GM12874 (cell line): Measurements from ENCODE around the gene MYZAP.

Source experiments
- TF ChIP-seq, protein P1 (sequence below): IDR thresholded peaks from 2 replicates; pipeline ENCODE4 v1.5.1; 2011; ENCODE audit warnings: low read depth, mild to moderate bottlenecking, control low read depth, low read length, moderate library complexity; ENCODE audit not compliant: insufficient read depth

The MYZAP gene

DNA sequence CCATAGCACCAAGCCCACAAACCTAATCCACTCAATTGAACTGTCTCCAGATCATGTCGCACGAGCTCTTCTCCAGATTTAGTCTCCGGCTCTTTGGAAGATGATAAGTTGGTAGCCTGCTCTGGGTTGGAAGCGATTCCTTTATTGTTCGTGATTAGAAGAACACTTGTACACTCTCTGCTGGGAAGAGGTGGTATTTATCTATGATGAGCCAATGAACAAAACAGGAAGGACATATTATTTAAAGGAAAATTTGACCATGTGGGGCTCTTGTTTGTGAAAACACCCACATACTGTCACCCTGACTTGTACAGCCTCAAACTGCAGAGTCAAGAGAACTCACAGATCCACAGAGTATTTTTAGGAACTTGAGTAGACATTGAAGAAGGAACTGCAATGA, 54.4 kb downstream of the MYZAP start:
- TF ChIP-seq, protein P1, sequence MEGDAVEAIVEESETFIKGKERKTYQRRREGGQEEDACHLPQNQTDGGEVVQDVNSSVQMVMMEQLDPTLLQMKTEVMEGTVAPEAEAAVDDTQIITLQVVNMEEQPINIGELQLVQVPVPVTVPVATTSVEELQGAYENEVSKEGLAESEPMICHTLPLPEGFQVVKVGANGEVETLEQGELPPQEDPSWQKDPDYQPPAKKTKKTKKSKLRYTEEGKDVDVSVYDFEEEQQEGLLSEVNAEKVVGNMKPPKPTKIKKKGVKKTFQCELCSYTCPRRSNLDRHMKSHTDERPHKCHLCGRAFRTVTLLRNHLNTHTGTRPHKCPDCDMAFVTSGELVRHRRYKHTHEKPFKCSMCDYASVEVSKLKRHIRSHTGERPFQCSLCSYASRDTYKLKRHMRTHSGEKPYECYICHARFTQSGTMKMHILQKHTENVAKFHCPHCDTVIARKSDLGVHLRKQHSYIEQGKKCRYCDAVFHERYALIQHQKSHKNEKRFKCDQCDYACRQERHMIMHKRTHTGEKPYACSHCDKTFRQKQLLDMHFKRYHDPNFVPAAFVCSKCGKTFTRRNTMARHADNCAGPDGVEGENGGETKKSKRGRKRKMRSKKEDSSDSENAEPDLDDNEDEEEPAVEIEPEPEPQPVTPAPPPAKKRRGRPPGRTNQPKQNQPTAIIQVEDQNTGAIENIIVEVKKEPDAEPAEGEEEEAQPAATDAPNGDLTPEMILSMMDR: no peak

DNA sequence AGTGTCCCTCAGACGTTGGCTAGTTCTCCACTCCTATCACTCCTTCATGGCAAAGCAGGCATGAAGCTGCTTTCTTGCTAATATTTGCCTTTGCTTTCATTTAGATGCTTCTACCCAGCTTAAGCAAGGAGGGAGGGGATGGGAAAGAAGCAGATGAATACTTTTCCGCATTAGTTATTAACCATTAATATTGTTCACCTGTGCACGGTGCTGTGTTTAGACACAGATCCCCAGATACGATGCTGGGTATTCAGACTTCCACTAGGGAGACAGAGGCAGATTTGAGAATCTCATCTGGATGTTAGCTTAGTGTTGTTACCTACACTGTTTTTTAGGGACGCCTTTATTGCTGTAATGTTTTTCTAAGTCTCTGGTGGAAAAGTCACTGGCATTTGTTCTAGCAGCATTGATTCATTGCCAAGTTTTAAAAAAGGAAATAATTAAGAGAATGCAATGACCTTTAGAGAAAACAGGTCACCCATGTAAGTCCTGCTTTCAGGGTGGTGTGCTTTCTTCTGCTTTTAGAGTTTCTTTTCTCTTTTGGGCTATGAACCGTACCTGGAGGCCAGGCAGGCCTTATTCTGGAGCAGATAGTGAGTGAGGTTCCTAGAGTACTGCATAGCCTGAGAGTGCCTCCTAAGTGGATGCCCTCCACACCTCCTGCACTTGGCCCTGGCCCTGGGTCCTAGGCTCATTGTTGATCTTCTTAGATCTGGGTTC, 55.5 kb downstream of the MYZAP start:
- TF ChIP-seq, protein P1: no peak

DNA sequence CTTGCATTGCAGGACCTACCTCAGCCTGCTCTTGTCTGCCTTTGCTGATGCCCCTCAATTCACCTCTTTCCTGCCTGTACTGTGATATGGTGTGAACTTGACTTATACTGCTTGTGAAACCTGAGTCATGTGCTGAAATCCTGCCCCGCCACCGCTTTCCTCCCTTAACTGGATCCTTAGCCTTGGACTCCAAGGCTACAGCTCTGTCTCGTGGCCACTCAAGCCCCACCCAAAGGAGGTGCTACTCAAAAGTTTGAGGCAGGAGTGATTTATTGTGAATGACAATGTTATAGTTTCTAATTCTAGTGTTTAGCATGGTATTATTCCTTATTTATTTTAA, 56.1 kb downstream of the MYZAP start:
- TF ChIP-seq, protein P1: no peak

DNA sequence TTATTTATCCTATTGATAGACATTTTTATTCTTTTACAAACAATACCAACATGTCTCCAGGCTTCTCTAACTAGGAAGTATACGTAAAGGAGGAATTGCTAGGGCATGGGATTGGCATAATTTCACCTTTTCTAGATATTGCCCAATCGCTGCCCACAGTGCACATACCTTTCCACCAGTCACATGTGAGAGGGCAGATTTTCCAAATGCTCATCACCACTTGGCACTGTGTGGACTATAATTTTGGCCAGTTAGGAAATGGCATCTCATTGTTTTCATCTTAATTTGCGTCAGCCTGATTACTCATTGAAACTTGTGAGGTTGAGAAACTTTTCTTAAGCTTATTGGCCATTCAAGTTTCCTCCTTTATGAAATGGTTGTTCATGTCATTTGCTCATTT, 57.4 kb downstream of the MYZAP start:
- TF ChIP-seq, protein P1: no peak

DNA sequence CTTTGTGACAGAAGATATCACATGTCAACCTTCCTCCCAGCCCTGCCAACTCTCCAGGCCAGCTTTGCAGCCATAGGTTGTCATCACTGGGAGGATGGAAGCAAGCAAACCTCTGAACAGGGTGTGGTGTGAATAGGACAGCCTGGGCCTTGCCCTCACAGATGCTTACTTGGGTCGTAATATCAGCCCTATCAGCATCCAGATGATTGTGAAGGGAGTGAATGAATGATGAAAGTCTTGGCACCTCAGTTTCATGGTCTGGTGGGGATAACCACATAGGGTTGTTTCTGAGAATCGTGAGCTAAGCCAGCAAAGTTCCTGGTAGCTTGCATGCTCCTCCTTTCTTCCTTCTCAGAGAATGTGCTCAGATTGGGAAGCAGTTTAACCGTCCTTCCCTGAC, 59.7 kb downstream of the MYZAP start:
- TF ChIP-seq, protein P1: no peak

DNA sequence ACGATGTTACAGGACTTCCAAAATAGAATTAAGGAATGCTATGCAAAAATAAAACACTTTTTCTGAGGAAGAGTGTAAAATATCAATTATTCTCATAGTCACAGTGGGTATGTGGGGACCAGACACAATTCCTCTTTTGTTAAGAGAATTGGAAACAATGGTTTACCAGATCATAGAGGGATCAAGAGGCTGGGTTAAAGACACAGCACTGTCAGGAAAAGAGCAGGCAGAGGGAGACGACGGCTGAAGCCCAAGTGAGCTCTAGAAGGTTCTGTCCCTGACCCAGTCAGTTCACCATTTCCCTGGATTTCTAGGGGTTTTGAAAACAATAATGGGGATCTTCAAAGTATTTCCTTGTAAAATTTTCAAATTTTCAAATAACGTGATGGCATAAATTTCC, 60.8 kb downstream of the MYZAP start:
- TF ChIP-seq, protein P1: no peak

DNA sequence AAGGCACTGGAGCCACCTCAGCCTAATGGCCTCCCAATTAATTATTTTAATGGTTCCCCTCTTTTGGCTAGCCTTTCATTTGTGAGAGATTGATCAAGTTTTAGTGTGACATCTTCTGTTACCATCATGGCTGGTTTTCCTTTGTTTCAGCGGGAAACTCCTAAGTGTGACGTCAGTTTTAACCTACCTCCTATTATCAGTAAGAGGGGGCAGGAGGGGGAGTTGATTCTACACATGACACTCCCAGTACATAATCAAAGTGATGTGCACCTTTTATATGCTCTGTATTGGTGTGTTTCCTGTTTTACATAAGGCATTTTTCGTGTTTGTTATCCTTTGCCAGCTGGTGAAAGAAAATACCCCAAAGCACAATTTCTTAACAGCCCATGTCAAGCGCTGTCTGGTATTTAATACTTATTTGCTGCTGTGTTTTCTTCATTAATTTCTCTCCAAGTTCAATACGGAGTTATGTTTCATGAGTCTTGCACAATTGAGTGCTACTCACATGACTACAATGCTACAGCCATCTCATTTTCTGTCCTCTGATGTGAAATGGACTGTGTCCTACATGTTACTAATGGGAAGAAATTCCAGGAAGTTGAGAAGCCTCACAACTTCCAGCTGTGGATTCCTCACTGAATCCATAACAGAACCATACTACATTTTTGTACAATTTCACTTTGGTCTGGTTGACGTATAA, 62.6 kb downstream of the MYZAP start:
- TF ChIP-seq, protein P1: no peak
